Stomach (tissue), 4 donors: ENCODE measurements around the gene RNU1-3.
"Not testable (repeated sequence)": the region's sequence is repeated elsewhere in the genome, so short reads cannot be mapped to it uniquely, and the experiment has no call there.

ENCODE experiments used
- POLR2A ChIP-seq, 4 donors: fragments of 450-650 bp; IDR thresholded peaks; one replicate each; pipeline ENCODE4 v1.6.1; 2016; ENCODE audit warnings: antibody characterized with exemption in 4 of 4, control low read depth in 2 of 4, mild to moderate bottlenecking in 1 of 4, moderate library complexity in 1 of 4
- TF ChIP-seq, protein P1 (sequence below), 7 experiments: fragments of 450-650 bp in 4 of 7; fragments of 200-600 bp in 3 of 7; sonication (generic) in 3 of 7; IDR thresholded peaks; one replicate each; pipeline ENCODE4 v1.5.1; 2016 to 2019; ENCODE audit warnings: antibody characterized with exemption in 7 of 7, control low read depth in 2 of 7, mild to moderate bottlenecking in 1 of 7

GRCh38 chr1:16648756-16649155 lies 18.0 kb downstream of the RNU1-3 start:
- TF ChIP-seq, protein P1, sequence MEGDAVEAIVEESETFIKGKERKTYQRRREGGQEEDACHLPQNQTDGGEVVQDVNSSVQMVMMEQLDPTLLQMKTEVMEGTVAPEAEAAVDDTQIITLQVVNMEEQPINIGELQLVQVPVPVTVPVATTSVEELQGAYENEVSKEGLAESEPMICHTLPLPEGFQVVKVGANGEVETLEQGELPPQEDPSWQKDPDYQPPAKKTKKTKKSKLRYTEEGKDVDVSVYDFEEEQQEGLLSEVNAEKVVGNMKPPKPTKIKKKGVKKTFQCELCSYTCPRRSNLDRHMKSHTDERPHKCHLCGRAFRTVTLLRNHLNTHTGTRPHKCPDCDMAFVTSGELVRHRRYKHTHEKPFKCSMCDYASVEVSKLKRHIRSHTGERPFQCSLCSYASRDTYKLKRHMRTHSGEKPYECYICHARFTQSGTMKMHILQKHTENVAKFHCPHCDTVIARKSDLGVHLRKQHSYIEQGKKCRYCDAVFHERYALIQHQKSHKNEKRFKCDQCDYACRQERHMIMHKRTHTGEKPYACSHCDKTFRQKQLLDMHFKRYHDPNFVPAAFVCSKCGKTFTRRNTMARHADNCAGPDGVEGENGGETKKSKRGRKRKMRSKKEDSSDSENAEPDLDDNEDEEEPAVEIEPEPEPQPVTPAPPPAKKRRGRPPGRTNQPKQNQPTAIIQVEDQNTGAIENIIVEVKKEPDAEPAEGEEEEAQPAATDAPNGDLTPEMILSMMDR (IDR thresholded peaks at IDR 0.05), result not testable (repeated sequence)
- TF ChIP-seq POLR2A (IDR thresholded peaks at IDR 0.05), result not testable (repeated sequence)
